Tibial nerve (tissue), 4 donors: ENCODE data around the gene MESP2.

Experiments
- CTCF ChIP-seq, 5 experiments: fragments of 200-600 bp in 3 of 5; fragments of 450-650 bp in 2 of 5; sonication (generic) in 3 of 5; IDR thresholded peaks; one replicate each; pipeline ENCODE4 v1.5.1; 2016 to 2019; ENCODE audit warnings: antibody characterized with exemption in 5 of 5, mild to moderate bottlenecking in 3 of 5, moderate library complexity in 2 of 5
- EP300 ChIP-seq, 2 donors: sonication (generic); formaldehyde crosslinking; IDR thresholded peaks; one replicate each; pipeline ENCODE4 v1.6.1; 2017; ENCODE audit warnings: antibody characterized with exemption in 2 of 2, mild to moderate bottlenecking in 1 of 2

GRCh38 chr15:89807689-89808088, 31.6 kb downstream of the MESP2 start:
- TF ChIP-seq CTCF (IDR thresholded peaks at IDR 0.05) = no peak
- TF ChIP-seq EP300 (IDR thresholded peaks at IDR 0.05) = no peak
